IPS DF 4.7 (cell line): ENCODE results near the gene CLDN17.

Experiments used
- DNase-seq: peaks from one replicate; pipeline ENCODE4 v3.0.0-alpha.2; 2013; ENCODE audit warnings: low spot score; ENCODE audit errors: extremely low read depth

Gene CLDN17

GRCh38 chr21:30126576-30126975 lies 40.0 kb downstream of the CLDN17 start:
- DNase-seq: no peak

DNA sequence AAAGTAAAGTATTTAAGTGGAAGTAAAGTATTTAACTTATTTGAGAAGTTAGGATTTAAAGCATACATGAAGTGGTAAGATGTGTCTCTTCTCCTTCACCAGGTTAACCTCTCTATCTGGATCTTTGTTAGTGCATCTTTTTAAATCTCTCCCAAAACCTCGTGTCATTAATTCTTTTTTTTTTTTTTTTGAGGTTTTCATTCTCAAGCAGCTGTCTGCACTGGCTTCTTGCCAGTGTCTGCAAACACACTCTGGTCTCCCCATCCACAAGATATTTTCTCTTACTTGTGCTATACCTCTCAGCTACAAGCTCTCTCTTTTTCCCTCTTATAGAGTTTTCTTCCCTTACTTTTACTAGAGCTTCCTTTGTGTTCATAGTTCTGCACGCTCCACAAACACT lies 49.0 kb downstream of the CLDN17 start:
- no peak for DNase-seq

GRCh38 chr21:30116479-30116878 lies 50.1 kb downstream of the CLDN17 start:
- no peak for DNase-seq
